Osteocyte (in vitro differentiated cells): ENCODE data around the gene SLC22A5. TPM values are rescaled to one million over a fixed set of nuclear protein-coding genes. Genes with fewer than 3 reads are reported as not detected.

ENCODE experiments used
- DNase-seq: peaks from one replicate; pipeline ENCODE4 v3.0.0; 2021; ENCODE audit warnings: mixed read lengths; ENCODE audit not compliant: unreplicated experiment; ENCODE audit errors: extremely low spot score
- H3K27ac Mint-ChIP-seq: one replicate; pipeline ENCODE4 v1.8.0; 2021; ENCODE audit warnings: mild to moderate bottlenecking, mixed read lengths; ENCODE audit not compliant: unreplicated experiment
- H3K27me3 Mint-ChIP-seq: one replicate; pipeline ENCODE4 v1.8.0; 2021; ENCODE audit warnings: mixed read lengths; ENCODE audit not compliant: unreplicated experiment
- H3K36me3 Mint-ChIP-seq: one replicate; pipeline ENCODE4 v1.8.0; 2021; ENCODE audit warnings: mixed read lengths; ENCODE audit not compliant: unreplicated experiment
- H3K4me1 Mint-ChIP-seq: one replicate; pipeline ENCODE4 v1.8.0; 2021; ENCODE audit warnings: mixed read lengths; ENCODE audit not compliant: unreplicated experiment
- H3K4me3 Mint-ChIP-seq: one replicate; pipeline ENCODE4 v1.8.0; 2021; ENCODE audit warnings: mild to moderate bottlenecking, moderate library complexity, mixed read lengths; ENCODE audit not compliant: unreplicated experiment
- H3K9me3 Mint-ChIP-seq: one replicate; pipeline ENCODE4 v1.8.0; 2021; ENCODE audit warnings: mixed read lengths; ENCODE audit not compliant: unreplicated experiment
- CTCF ChIP-seq: fragments of 200-600 bp; sonication (generic); IDR thresholded peaks from 2 replicates; pipeline ENCODE4 v1.5.0; 2021; ENCODE audit warnings: antibody characterized with exemption, mild to moderate bottlenecking, moderate library complexity
- total RNA-seq: library from RNA; stranded (reverse); gene quantifications from 2 replicates; pipeline ENCODE4 v1.2.1, GENCODE V29; 2021

Gene SLC22A5
- total RNA-seq, 1 donor from 2014 or later: 6.7 TPM

DNA sequence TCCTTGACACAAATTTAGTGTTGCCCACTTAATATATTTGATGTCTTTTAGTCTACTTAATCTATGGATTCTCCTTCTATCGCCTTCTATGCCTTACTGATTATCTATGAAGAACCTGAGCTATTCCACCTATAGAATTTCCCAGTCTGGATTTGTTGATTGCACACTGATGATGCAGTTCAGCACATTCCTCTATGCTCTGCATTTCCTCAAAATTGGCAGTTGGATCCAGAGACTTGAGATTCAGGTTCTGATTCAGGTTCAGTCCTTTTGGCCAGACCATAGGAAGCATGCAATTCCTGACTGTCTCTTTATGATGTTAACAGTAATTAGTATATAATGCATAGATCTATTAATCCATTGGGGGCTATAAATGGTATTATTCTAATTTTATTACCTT lies 13.8 kb downstream of the SLC22A5 start:
- H3K9me3 Mint-ChIP-seq: no peaks in the 10 kb centered on the region
- peaks cover 1% of the 10 kb centered on the region for H3K36me3 Mint-ChIP-seq
- no peaks in the 10 kb centered on the region for H3K27me3 Mint-ChIP-seq
- H3K4me1 Mint-ChIP-seq: peaks cover 31% of the 10 kb centered on the region
- no peak for DNase-seq
- no peak overlapping the region for H3K4me3 Mint-ChIP-seq
- no peak overlapping the region for H3K27ac Mint-ChIP-seq
- TF ChIP-seq CTCF: no peak

GRCh38 chr5:132383984-132384383 lies 14.5 kb downstream of the SLC22A5 start:
- no peaks in the 10 kb centered on the region for H3K27me3 Mint-ChIP-seq
- no peak for DNase-seq
- H3K36me3 Mint-ChIP-seq: peaks cover 1% of the 10 kb centered on the region
- H3K4me3 Mint-ChIP-seq: no peak overlapping the region
- H3K9me3 Mint-ChIP-seq: no peaks in the 10 kb centered on the region
- H3K27ac Mint-ChIP-seq: no peak overlapping the region
- peaks cover 38% of the 10 kb centered on the region for H3K4me1 Mint-ChIP-seq
- no peak for TF ChIP-seq CTCF

DNA sequence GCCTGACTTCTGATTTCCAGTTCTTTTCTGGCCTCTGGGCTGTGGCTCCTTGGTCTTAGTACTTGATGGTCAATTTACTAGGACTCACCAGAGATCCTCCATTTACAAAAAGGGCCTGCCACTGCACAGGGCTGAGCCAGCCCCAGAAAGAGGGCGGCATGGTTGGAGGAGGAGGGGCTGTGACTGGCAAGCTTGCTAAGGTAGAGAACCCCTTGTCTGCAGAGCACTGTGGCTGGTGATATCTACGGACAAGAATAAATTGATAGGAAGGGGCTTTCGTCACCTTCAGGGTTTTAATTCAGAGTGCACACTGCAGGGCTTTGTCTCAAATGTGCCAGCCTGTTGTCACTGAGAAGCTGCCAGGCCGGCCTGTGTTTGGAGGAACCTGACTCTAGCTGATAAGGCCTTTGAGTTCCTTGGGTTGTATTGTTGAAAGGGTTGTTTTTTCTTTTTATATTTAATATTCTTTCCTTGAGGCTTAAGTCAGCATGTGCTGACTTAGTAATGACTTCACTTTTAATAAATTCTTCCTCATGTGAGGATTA lies 15.1 kb downstream of the SLC22A5 start:
- no peaks in the 10 kb centered on the region for H3K27me3 Mint-ChIP-seq
- peaks cover 1% of the 10 kb centered on the region for H3K36me3 Mint-ChIP-seq
- TF ChIP-seq CTCF: no peak
- no peak for DNase-seq
- H3K27ac Mint-ChIP-seq: no peak overlapping the region
- no peak overlapping the region for H3K4me3 Mint-ChIP-seq
- H3K4me1 Mint-ChIP-seq: peaks cover 44% of the 10 kb centered on the region
- no peaks in the 10 kb centered on the region for H3K9me3 Mint-ChIP-seq

DNA sequence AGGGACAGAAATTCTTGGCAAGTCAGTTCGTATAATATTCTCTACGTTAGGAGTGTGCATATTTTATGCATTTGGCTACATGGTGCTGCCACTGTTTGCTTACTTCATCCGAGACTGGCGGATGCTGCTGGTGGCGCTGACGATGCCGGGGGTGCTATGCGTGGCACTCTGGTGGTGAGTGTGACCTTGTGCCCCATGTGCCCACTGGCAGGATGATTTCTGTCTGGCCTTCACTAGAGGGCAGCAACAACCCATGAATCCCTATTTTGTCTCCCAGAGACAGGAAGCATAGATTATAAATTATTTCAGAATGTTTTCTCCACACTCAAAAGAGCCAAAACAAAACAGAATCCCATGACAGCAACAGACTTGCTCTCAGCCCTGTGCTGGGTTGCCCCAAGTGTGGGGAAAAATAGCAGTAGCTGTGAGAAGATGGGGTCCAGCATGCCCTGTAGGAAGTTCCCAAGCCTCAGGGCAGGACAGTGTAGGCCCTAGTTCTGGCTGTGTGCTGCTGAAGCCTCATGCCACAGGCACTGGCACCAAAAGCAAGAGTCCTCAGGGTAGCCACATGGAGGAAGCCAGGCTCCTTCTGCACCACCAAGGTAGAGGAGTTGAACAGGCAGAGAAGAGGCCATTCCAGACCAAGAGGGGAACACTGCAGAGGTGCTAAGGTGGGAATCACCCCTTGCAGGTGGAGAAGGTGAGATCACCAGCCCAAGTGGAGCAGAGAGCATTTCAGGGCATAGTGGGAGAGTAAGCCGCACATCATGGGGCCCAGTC lies 16.0 kb downstream of the SLC22A5 start:
- Mint-ChIP-seq H3K4me1 (peaks cover 53% of the 10 kb centered on the region), H3K4me3 (no peak overlapping the region), H3K36me3 (peaks cover 1% of the 10 kb centered on the region), H3K9me3 (no peaks in the 10 kb centered on the region), H3K27me3 (no peaks in the 10 kb centered on the region), H3K27ac (peak overlapping the region; percentile 91)
- DNase-seq: no peak
- peak; percentile 83 for TF ChIP-seq CTCF

- Mint-ChIP-seq H3K27ac (peak overlapping the region; percentile 99), H3K27me3 (no peaks in the 10 kb centered on the region), H3K9me3 (no peaks in the 10 kb centered on the region), H3K4me1 (peaks cover 66% of the 10 kb centered on the region), H3K36me3 (peaks cover 1% of the 10 kb centered on the region), H3K4me3 (no peak overlapping the region)
- peak; percentile 91 for TF ChIP-seq CTCF
- no peak for DNase-seq
These were observed 17.3 kb downstream of the SLC22A5 start for GRCh38 chr5:132386644-132387286.
